K562 (cell line): ENCODE results near the gene ZNF350. TPM values are rescaled to one million over a fixed set of nuclear protein-coding genes. Genes with fewer than 3 reads are reported as not detected.
A peak's percentile ranks its signal among the peaks of the same experiment; 100 is the strongest.

Experiments used
- ATAC-seq: fragments of 200-7000 bp; cut with Tn5 transposase; 3 replicates; pipeline ENCODE4 v1.9.1; 2020; ENCODE audit warnings: moderate library complexity
- BruUV-seq: library from RNA; stranded (reverse); fragments of 400-500 nt; replicated peaks from 2 replicates; lab custom pipeline; 2021; lab: Mats Ljungman, UMichigan
- CTCF ChIA-PET: fragments of 300-600 bp; formaldehyde crosslinking; extraction: SDS; loops from one replicate; lab custom pipeline; 2021; ENCODE audit warnings: low intra/inter-chr PET ratio; lab: Yijun Ruan, JAX
- POLR2A ChIA-PET: fragments of 300-600, 350-650 bp; sonication (Branson Sonifier 250); formaldehyde crosslinking; extraction: SDS; loops from one replicate; lab custom pipeline; 2021; ENCODE audit warnings: antibody characterized with exemption, inconsistent platforms; lab: Yijun Ruan, JAX
- DNase-seq, 4 experiments: peaks; one replicate each; pipeline versions ENCODE4 v3.0.0 to v3.0.0-alpha.2; 2011 to 2018; ENCODE audit warnings: low spot score in 3 of 4, mixed read lengths in 3 of 4; ENCODE audit errors: extremely low read depth in 1 of 4
- FAIRE-seq: peaks from 2 replicates; lab custom pipeline; 2011; peaks lifted over from hg19 to GRCh38; lab: Jason Lieb, UNC
- H2AFZ ChIP-seq: 2 replicates; pipeline ENCODE4 v1.6.0; 2011; ENCODE audit warnings: low read depth, low read length, control low read depth, inconsistent platforms
- H3K27ac ChIP-seq: fragments of 200-600 bp; 3 replicates; pipeline ENCODE4 v1.8.0; 2011; ENCODE audit warnings: low read depth, mild to moderate bottlenecking, control low read depth, inconsistent platforms, low read length, moderate library complexity, mixed read lengths; ENCODE audit errors: extremely low read depth
- H3K27me3 ChIP-seq, 2 experiments: fragments of 300-600 bp in 1 of 2; 2 replicates in 1 of 2; 3 replicates in 1 of 2; pipeline versions ENCODE4 v1.6.0 to v1.8.0; 2011; ENCODE audit warnings: inconsistent platforms in 2 of 2, low read length in 2 of 2, mild to moderate bottlenecking in 1 of 2, mixed read lengths in 1 of 2, moderate library complexity in 1 of 2; ENCODE audit not compliant: control insufficient read depth in 2 of 2, insufficient read depth in 2 of 2
- H3K36me3 ChIP-seq: fragments of 300-600 bp; 3 replicates; pipeline ENCODE4 v1.8.0; 2011; ENCODE audit warnings: mild to moderate bottlenecking, low read length, inconsistent platforms; ENCODE audit not compliant: control insufficient read depth, insufficient read depth
- H3K4me1 ChIP-seq, 2 experiments: fragments of 200-600 bp in 1 of 2; replicated peaks in 1 of 2; 2 replicates in 1 of 2; 3 replicates in 1 of 2; pipeline versions ENCODE4 v1.5.1 to v1.8.0; 2011; ENCODE audit warnings: inconsistent platforms in 2 of 2, low read length in 2 of 2, mild to moderate bottlenecking in 1 of 2, mixed read lengths in 1 of 2, moderate library complexity in 1 of 2; ENCODE audit not compliant: control insufficient read depth in 2 of 2, insufficient read depth in 2 of 2
- H3K4me2 ChIP-seq: 2 replicates; pipeline ENCODE4 v1.6.1; 2011; ENCODE audit warnings: low read length, control low read depth, inconsistent platforms, mixed read lengths; ENCODE audit not compliant: insufficient read depth
- H3K4me3 ChIP-seq: fragments of 200-600 bp; sonication (generic), shearing (Covaris generic); 2 replicates; pipeline ENCODE4 v1.5.1; 2016; ENCODE audit warnings: control low read depth, inconsistent platforms
- H3K79me2 ChIP-seq: fragments of 200-600 bp; 3 replicates; pipeline ENCODE4 v1.8.0; 2011; ENCODE audit warnings: low read length, inconsistent platforms; ENCODE audit not compliant: control insufficient read depth, insufficient read depth
- H3K9ac ChIP-seq, 2 experiments: 2 replicates each; pipeline versions ENCODE4 v1.6.0 to v1.6.1; 2011; ENCODE audit warnings: low read depth in 2 of 2, low read length in 2 of 2, control low read depth in 1 of 2, inconsistent platforms in 1 of 2, mild to moderate bottlenecking in 1 of 2, mixed read lengths in 1 of 2; ENCODE audit not compliant: insufficient read depth in 1 of 2
- H3K9me1 ChIP-seq: one replicate; pipeline ENCODE4 v1.6.0; 2011; ENCODE audit warnings: inconsistent platforms, mild to moderate bottlenecking, low read length, moderate library complexity; ENCODE audit not compliant: control insufficient read depth, insufficient read depth
- H3K9me3 ChIP-seq: replicated peaks from 2 replicates; pipeline ENCODE4 v1.5.1; 2011; ENCODE audit warnings: low read depth, low read length, inconsistent platforms; ENCODE audit not compliant: control insufficient read depth, insufficient read depth
- H4K20me1 ChIP-seq: replicated peaks from 2 replicates; pipeline ENCODE4 v1.6.1; 2011; ENCODE audit warnings: low read length, inconsistent platforms, mixed read lengths; ENCODE audit not compliant: control insufficient read depth, insufficient read depth
- CBX1 ChIP-seq: sonication (generic); IDR thresholded peaks from 2 replicates; pipeline ENCODE4 v1.6.1; 2016; ENCODE audit warnings: antibody characterized with exemption, low read depth, mild to moderate bottlenecking
- CEBPB ChIP-seq: fragments of 450-650 bp; IDR thresholded peaks from 2 replicates; pipeline ENCODE4 v1.6.1; 2016; ENCODE audit warnings: missing genetic modification characterization, missing compliant biosample characterization
- CREBBP ChIP-seq: IDR thresholded peaks from one replicate; pipeline ENCODE4 v1.6.1; 2012; ENCODE audit warnings: low read depth, mild to moderate bottlenecking, control low read depth, inconsistent platforms, low read length
- CTBP1 ChIP-seq: fragments of 450-650 bp; IDR thresholded peaks from 2 replicates; pipeline ENCODE4 v1.6.1; 2016; ENCODE audit warnings: borderline replicate concordance
- GTF3C2 ChIP-seq: IDR thresholded peaks from 3 replicates; pipeline ENCODE4 v1.6.1; 2011; ENCODE audit warnings: borderline replicate concordance, mild to moderate bottlenecking, moderate library complexity; ENCODE audit not compliant: insufficient read length; ENCODE audit errors: extremely low read depth
- MECOM ChIP-seq: fragments of 250-450 bp; sonication (Bioruptor Pico); IDR thresholded peaks from 2 replicates; pipeline ENCODE4 v1.8.0; 2022; ENCODE audit warnings: inconsistent platforms
- MIER1 ChIP-seq: fragments of 450-650 bp; IDR thresholded peaks from 2 replicates; pipeline ENCODE4 v1.6.1; 2016; ENCODE audit warnings: antibody characterized with exemption, mild to moderate bottlenecking, low read depth
- PHF20 ChIP-seq: fragments of 450-650 bp; IDR thresholded peaks from 2 replicates; pipeline ENCODE4 v1.6.1; 2018; ENCODE audit not compliant: partially characterized antibody
- RHOXF2B ChIP-seq: fragments of 250-450 bp; sonication (Bioruptor Pico); conservative IDR thresholded peaks from 2 replicates; pipeline ENCODE4 v1.5.1; 2021
- SIN3B ChIP-seq: fragments of 450-650 bp; IDR thresholded peaks from 2 replicates; pipeline ENCODE4 v1.6.1; 2017; ENCODE audit warnings: low read depth, mild to moderate bottlenecking, moderate library complexity
- STAT6 ChIP-seq: sonication (generic); formaldehyde crosslinking; IDR thresholded peaks from 2 replicates; pipeline ENCODE4 v1.8.1; 2023; ENCODE audit warnings: mild to moderate bottlenecking, missing genetic modification reagents
- TRIM28 ChIP-seq: fragments of 450-650 bp; IDR thresholded peaks from 2 replicates; pipeline ENCODE4 v1.6.1; 2017
- ZNF121 ChIP-seq: sonication (generic); formaldehyde crosslinking; conservative IDR thresholded peaks from 2 replicates; pipeline ENCODE4 v1.8.0; 2022; ENCODE audit warnings: missing genetic modification reagents
- ZNF324 ChIP-seq: fragments of 250-450 bp; sonication (Bioruptor Pico); IDR thresholded peaks from 2 replicates; pipeline ENCODE4 v1.4.0; 2020; ENCODE audit warnings: mild to moderate bottlenecking
- WGBS: fragments of 100-300 bp; shearing (Covaris generic); methylation state at CpG from one replicate; pipeline ENCODE4 v1.1.6; 2016; ENCODE audit warnings: low coverage, mixed read lengths; ENCODE audit not compliant: insufficient coverage; ENCODE audit errors: missing lambda C conversion rate; 5-methylcytosine and 5-hydroxymethylcytosine counted together
- in situ Hi-C: fragments of 300-500 bp; cut with MboI; formaldehyde crosslinking; loops from 4 replicates; pipeline ENCODE4 v1.15.0; 2018; ENCODE audit warnings: inconsistent platforms, mixed read lengths
- intact Hi-C: fragments of 100-400 bp; cut with micrococcal nuclease; formaldehyde crosslinking; loops from 2 replicates; pipeline ENCODE4 v1.14.2; 2022
- polyA plus RNA-seq, 8 experiments: library from polyadenylated mRNA; depleted of rRNA in 4 of 8; stranded (reverse) in 5 of 8; unstranded in 3 of 8; fragments of >200 nt; fragmentation: Nextera tagmentation in 2 of 8; fragmentation: Illumina TruSeq in 1 of 8; extraction: Ambion mirVana in 2 of 8; extraction: Trizol in 1 of 8; gene quantifications; 2 replicates each; pipeline versions ENCODE4 v1.2.1 to v1.2.3, GENCODE V29; 2011 to 2014; ENCODE audit warnings: inconsistent platforms in 1 of 8, missing spikeins in 1 of 8
- total RNA-seq, 7 experiments: library from RNA; depleted of rRNA in 6 of 7; stranded (reverse); fragments of >200 nt in 6 of 7; fragmentation: Illumina TruSeq in 2 of 7; extraction: Trizol in 2 of 7; gene quantifications; 2 replicates each; pipeline versions ENCODE4 v1.2.1 to v1.2.3, GENCODE V29; 2011 to 2021; ENCODE audit warnings: low replicate concordance in 1 of 7

The ZNF350 gene
- total and polyA plus RNA-seq, 9 of the 15 experiments (the other 6 are each of a cell fraction or from before 2014, with no cell fraction given): 1.7 to 4.8 (median 2.9) TPM

GRCh38 chr19:52034051-52034728, 47.5 kb upstream of the ZNF350 start:
- FAIRE-seq (no peak), DNase-seq (no peak), ATAC-seq (no peak)
- ChIA-PET POLR2A (no interaction called here), CTCF (no interaction called here)
- in situ Hi-C loops (no loop called here), intact Hi-C loops (no loop called here)
- peaks cover 37% of the 10 kb centered on the region for H3K9me3 ChIP-seq
- H3K9ac ChIP-seq: no peak overlapping the region
- 79% methylated on average over 12 of the region's 12 CpGs for WGBS
- peaks cover 32% of the 10 kb centered on the region; the same call in 2 of the 3 replicates for H3K36me3 ChIP-seq
- H2AFZ ChIP-seq: no peak overlapping the region
- H3K79me2 ChIP-seq: no peaks in the 10 kb centered on the region
- H3K4me2 ChIP-seq: no peak overlapping the region
- no peaks in the 10 kb centered on the region for H4K20me1 ChIP-seq
- H3K27ac ChIP-seq: no peak overlapping the region
- no peaks in the 10 kb centered on the region for H3K4me1 ChIP-seq
- H3K27me3 ChIP-seq: no peaks in the 10 kb centered on the region
- H3K9me1 ChIP-seq: no peaks in the 10 kb centered on the region
- no TSS peak for BruUV-seq
- H3K4me3 ChIP-seq: no peak overlapping the region
- TF ChIP-seq PHF20 (no peak), ZNF121 (CRISPR knock-in tag) (no peak), CBX1 (peak; percentile 77; the same call in 1 of the 2 replicates), CTBP1 (no peak), RHOXF2B (CRISPR knock-in tag) (no peak), MECOM (CRISPR knock-in tag) (no peak), ZNF324 (CRISPR knock-in tag) (no peak), CEBPB (tag) (0 out of 2 replicates have a peak, but pooled peaks have one; percentile 9), CREBBP (no peak), SIN3B (no peak), STAT6 (CRISPR knock-in tag) (no peak), TRIM28 (peak; percentile 89), GTF3C2 (no peak), MIER1 (no peak)
